ENCODE results near the gene CLINT1.

The CLINT1 gene

GRCh38 chr5:157866536-157866935, 7.6 kb upstream of the CLINT1 start:
- H3K27me3 ChIP-seq (ENCODE audit: control insufficient read depth, insufficient read depth, low read length) = no peaks in the 10 kb centered on the region
- H3K79me2 ChIP-seq = no peaks in the 10 kb centered on the region
- no peak overlapping the region for H3K27ac ChIP-seq
- no peaks in the 10 kb centered on the region for H3K9me3 ChIP-seq (ENCODE audit: control insufficient read depth, low read length)
- peaks cover 3% of the 10 kb centered on the region for H3K4me1 ChIP-seq
- no peak overlapping the region for H3K4me3 ChIP-seq (ENCODE audit: low read depth, low read length)
- H3K4me2 ChIP-seq (ENCODE audit: low read length) = no peak overlapping the region
- H3K9ac ChIP-seq = no peak overlapping the region
- no peaks in the 10 kb centered on the region for H3K36me3 ChIP-seq (ENCODE audit: control insufficient read depth, insufficient read depth, low read length)
- no peak for TF ChIP-seq CTCF (IDR thresholded peaks at IDR 0.05)
- no peak overlapping the region for H2AFZ ChIP-seq

- no peak overlapping the region for H2AFZ ChIP-seq
- no peak overlapping the region for H3K4me2 ChIP-seq (ENCODE audit: low read length)
- no peak for TF ChIP-seq CTCF (IDR thresholded peaks at IDR 0.05)
- no peaks in the 10 kb centered on the region for H3K27me3 ChIP-seq (ENCODE audit: control insufficient read depth, insufficient read depth, low read length)
- H3K4me1 ChIP-seq = peaks cover 8% of the 10 kb centered on the region
- H3K27ac ChIP-seq = no peak overlapping the region
- no peaks in the 10 kb centered on the region for H3K9me3 ChIP-seq (ENCODE audit: control insufficient read depth, low read length)
- H3K36me3 ChIP-seq (ENCODE audit: control insufficient read depth, insufficient read depth, low read length) = no peaks in the 10 kb centered on the region
- no peak overlapping the region for H3K9ac ChIP-seq
- no peaks in the 10 kb centered on the region for H3K79me2 ChIP-seq
- H3K4me3 ChIP-seq (ENCODE audit: low read depth, low read length) = no peak overlapping the region
Measured at GRCh38 chr5:157865781-157866180, 6.8 kb upstream of the CLINT1 start.

GRCh38 chr5:157864067-157864466, 5.1 kb upstream of the CLINT1 start:
- no peak overlapping the region for H3K9ac ChIP-seq
- no peak overlapping the region for H3K27ac ChIP-seq
- no peak for TF ChIP-seq CTCF (IDR thresholded peaks at IDR 0.05)
- H3K4me2 ChIP-seq (ENCODE audit: low read length) = no peak overlapping the region
- no peaks in the 10 kb centered on the region for H3K9me3 ChIP-seq (ENCODE audit: control insufficient read depth, low read length)
- no peaks in the 10 kb centered on the region for H3K27me3 ChIP-seq (ENCODE audit: control insufficient read depth, insufficient read depth, low read length)
- H3K4me1 ChIP-seq = peaks cover 12% of the 10 kb centered on the region
- peak overlapping the region; percentile 35 for H2AFZ ChIP-seq
- no peak overlapping the region for H3K4me3 ChIP-seq (ENCODE audit: low read depth, low read length)
- peaks cover 6% of the 10 kb centered on the region for H3K79me2 ChIP-seq
- H3K36me3 ChIP-seq (ENCODE audit: control insufficient read depth, insufficient read depth, low read length) = no peaks in the 10 kb centered on the region

GRCh38 chr5:157862183-157862851, 3.4 kb upstream of the CLINT1 start:
- Histone ChIP-seq H3K9me3 (ENCODE audit: control insufficient read depth, low read length) (no peaks in the 10 kb centered on the region), H3K4me3 (ENCODE audit: low read depth, low read length) (no peak overlapping the region), H3K79me2 (peaks cover 12% of the 10 kb centered on the region), H3K4me1 (peaks cover 13% of the 10 kb centered on the region), H3K9ac (no peak overlapping the region), H2AFZ (no peak overlapping the region), H3K36me3 (ENCODE audit: control insufficient read depth, insufficient read depth, low read length) (no peaks in the 10 kb centered on the region), H3K4me2 (ENCODE audit: low read length) (no peak overlapping the region), H3K27ac (no peak overlapping the region), H3K27me3 (ENCODE audit: control insufficient read depth, insufficient read depth, low read length) (no peaks in the 10 kb centered on the region)
- TF ChIP-seq CTCF (IDR thresholded peaks at IDR 0.05) = no peak

Data from parathyroid adenoma (tissue), 2 donors.